HepG2 (cell line): ENCODE results near the gene ENPP1. TPM values are rescaled to one million over a fixed set of nuclear protein-coding genes. Genes with fewer than 3 reads are reported as not detected.

Experiments
- GABPB1 ChIP-seq: IDR thresholded peaks from 2 replicates; pipeline ENCODE4 v1.6.1; 2016; ENCODE audit warnings: mild to moderate bottlenecking, missing genetic modification reagents, moderate library complexity, missing compliant biosample characterization
- GMEB2 ChIP-seq: IDR thresholded peaks from 2 replicates; pipeline ENCODE4 v1.6.1; 2016; ENCODE audit warnings: missing biosample characterization, missing genetic modification reagents, low read depth
- KDM6A ChIP-seq: IDR thresholded peaks from 2 replicates; pipeline ENCODE4 v1.6.1; 2016; ENCODE audit warnings: low read depth
- MAFG ChIP-seq: sonication (generic); formaldehyde crosslinking; IDR thresholded peaks from 2 replicates; pipeline ENCODE4 v1.5.1; 2020; ENCODE audit warnings: mild to moderate bottlenecking, missing genetic modification reagents
- MAX ChIP-seq: IDR thresholded peaks from 2 replicates; pipeline ENCODE4 v1.6.1; 2012; ENCODE audit warnings: inconsistent platforms
- MZF1 ChIP-seq: sonication (generic); formaldehyde crosslinking; IDR thresholded peaks from 2 replicates; pipeline ENCODE4 v1.8.1; 2023; ENCODE audit warnings: mild to moderate bottlenecking, missing genetic modification reagents, borderline replicate concordance
- SMARCE1 ChIP-seq: fragments of 450-650 bp; IDR thresholded peaks from 2 replicates; pipeline ENCODE4 v1.6.1; 2017; ENCODE audit warnings: borderline replicate concordance
- SMYD3 ChIP-seq: sonication (generic); formaldehyde crosslinking; IDR thresholded peaks from 2 replicates; pipeline ENCODE4 v1.8.1; 2023; ENCODE audit warnings: mild to moderate bottlenecking, missing genetic modification reagents
- SNAPC2 ChIP-seq: sonication (generic); formaldehyde crosslinking; IDR thresholded peaks from 2 replicates; pipeline ENCODE4 v1.8.1; 2022; ENCODE audit warnings: mild to moderate bottlenecking, missing genetic modification reagents
- ZBTB2 ChIP-seq: sonication (generic); formaldehyde crosslinking; IDR thresholded peaks from 2 replicates; pipeline ENCODE4 v1.8.0; 2022; ENCODE audit warnings: low read depth, missing genetic modification reagents
- ZIK1 ChIP-seq: sonication (generic); formaldehyde crosslinking; IDR thresholded peaks from 2 replicates; pipeline ENCODE4 v1.5.0; 2020; ENCODE audit warnings: mild to moderate bottlenecking, low read depth, missing genetic modification reagents, borderline replicate concordance
- ZNF235 ChIP-seq: sonication (generic); formaldehyde crosslinking; IDR thresholded peaks from 2 replicates; pipeline ENCODE4 v1.8.1; 2023; ENCODE audit warnings: mild to moderate bottlenecking, missing genetic modification reagents, borderline replicate concordance
- ZNF33A ChIP-seq: sonication (generic); formaldehyde crosslinking; IDR thresholded peaks from 2 replicates; pipeline ENCODE4 v1.5.1; 2020; ENCODE audit warnings: missing genetic modification reagents, mild to moderate bottlenecking, moderate library complexity, borderline replicate concordance
- ZNF367 ChIP-seq: sonication (generic); formaldehyde crosslinking; IDR thresholded peaks from 2 replicates; pipeline ENCODE4 v1.4.0; 2020; ENCODE audit warnings: missing genetic modification reagents, borderline replicate concordance
- ZNF569 ChIP-seq: sonication (generic); formaldehyde crosslinking; IDR thresholded peaks from 2 replicates; pipeline ENCODE4 v1.5.0; 2020; ENCODE audit warnings: mild to moderate bottlenecking, missing genetic modification reagents, moderate library complexity, borderline replicate concordance
- ZNF597 ChIP-seq: sonication (generic); formaldehyde crosslinking; IDR thresholded peaks from 2 replicates; pipeline ENCODE4 v1.5.0; 2020; ENCODE audit warnings: missing genetic modification reagents
- ZNF703 ChIP-seq: sonication (generic); formaldehyde crosslinking; IDR thresholded peaks from 2 replicates; pipeline ENCODE4 v1.5.1; 2020; ENCODE audit warnings: missing genetic modification reagents, mild to moderate bottlenecking, moderate library complexity, borderline replicate concordance
- ZNF839 ChIP-seq: sonication (generic); formaldehyde crosslinking; IDR thresholded peaks from 2 replicates; pipeline ENCODE4 v1.4.0; 2020; ENCODE audit warnings: missing genetic modification reagents, mild to moderate bottlenecking, borderline replicate concordance
- polyA plus RNA-seq, 8 experiments: library from polyadenylated mRNA; depleted of rRNA in 3 of 8; stranded (reverse) in 7 of 8; unstranded in 1 of 8; fragments of >200 nt; fragmentation: Illumina TruSeq in 4 of 8; extraction: Trizol in 4 of 8; gene quantifications; 2 replicates each; pipeline versions ENCODE4 v1.2.1 to v1.2.3, GENCODE V29; 2011 to 2016; ENCODE audit warnings: low read depth in 4 of 8, missing spikeins in 1 of 8, mixed read lengths in 1 of 8; ENCODE audit not compliant: insufficient read depth in 1 of 8
- total RNA-seq, 5 experiments: library from RNA; depleted of rRNA; stranded (reverse); fragments of >200 nt; fragmentation: Illumina TruSeq; extraction: Trizol; gene quantifications; 2 replicates each; pipeline ENCODE4 v1.2.3, GENCODE V29; 2016; ENCODE audit warnings: low read depth in 1 of 5

Gene ENPP1
- total and polyA plus RNA-seq, 2 of the 13 experiments (the other 11 are each of a cell fraction or from before 2014, with no cell fraction given) = 56.5 to 160 TPM

- TF ChIP-seq ZBTB2 (CRISPR knock-in tag) (no peak; the same call in 1 of the 2 replicates), ZNF33A (CRISPR knock-in tag) (no peak), SMYD3 (CRISPR knock-in tag) (peak; percentile 97), ZNF839 (CRISPR knock-in tag) (no peak), ZNF569 (CRISPR knock-in tag) (no peak), MAFG (no peak), MAX (peak; percentile 88), ZNF703 (CRISPR knock-in tag) (no peak), SNAPC2 (CRISPR knock-in tag) (peak; percentile 75; the same call in 1 of the 2 replicates), KDM6A (peak; percentile 87), ZNF597 (CRISPR knock-in tag) (no peak), MZF1 (no peak), GABPB1 (peak; percentile 79), GMEB2 (no peak), ZNF235 (CRISPR knock-in tag) (no peak), ZNF367 (CRISPR knock-in tag) (no peak), ZIK1 (peak; percentile 82; the same call in 1 of the 2 replicates), SMARCE1 (0 out of 2 replicates have a peak, but pooled peaks have one; percentile 65)
- TF ChIP-seq, all 625 proteins: peak for 285
Observed at GRCh38 chr6:131937703-131938631, 130.1 kb downstream of the ENPP1 start (continued).
